HG02884 (cell line): Measurements from ENCODE around the gene BTN1A1.
"Not testable (repeated sequence)": the region's sequence is repeated elsewhere in the genome, so short reads cannot be mapped to it uniquely, and the experiment has no call there.

ENCODE experiments used
- ATAC-seq: cut with Tn5 transposase; IDR thresholded peaks from one replicate; pipeline ENCODE4 v1.9.1; 2021; ENCODE audit warnings: mild to moderate bottlenecking, moderate library complexity; ENCODE audit not compliant: unreplicated experiment

The BTN1A1 gene

DNA sequence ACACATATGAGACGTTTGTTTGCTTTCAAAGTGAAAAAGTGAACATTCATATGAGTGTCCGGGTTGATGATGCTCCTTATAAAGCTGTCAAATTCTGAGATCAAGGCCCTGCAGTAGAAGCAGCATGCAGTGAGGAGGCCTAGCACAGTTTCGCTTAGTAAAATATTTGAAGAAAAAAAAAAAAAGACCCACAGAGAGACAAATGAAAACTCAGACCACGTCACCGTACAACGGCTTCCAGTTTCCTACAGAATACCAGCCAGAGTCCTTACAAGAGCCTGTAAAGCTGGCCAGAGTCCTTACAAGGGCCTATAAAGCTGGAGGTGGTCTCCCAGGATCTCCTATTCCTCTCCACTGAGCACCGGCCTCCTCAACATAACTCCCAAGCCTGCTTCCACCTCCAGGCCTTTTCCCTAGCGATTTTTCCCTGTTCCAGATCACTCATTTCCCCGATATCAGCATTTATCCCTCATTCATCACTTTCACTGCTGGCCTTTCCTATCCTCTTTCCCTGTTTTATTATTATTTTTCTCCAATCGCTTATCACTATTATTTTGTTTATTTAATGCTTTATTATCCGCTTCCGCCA is 36.6 kb downstream of the BTN1A1 start:
- no peak for ATAC-seq

DNA sequence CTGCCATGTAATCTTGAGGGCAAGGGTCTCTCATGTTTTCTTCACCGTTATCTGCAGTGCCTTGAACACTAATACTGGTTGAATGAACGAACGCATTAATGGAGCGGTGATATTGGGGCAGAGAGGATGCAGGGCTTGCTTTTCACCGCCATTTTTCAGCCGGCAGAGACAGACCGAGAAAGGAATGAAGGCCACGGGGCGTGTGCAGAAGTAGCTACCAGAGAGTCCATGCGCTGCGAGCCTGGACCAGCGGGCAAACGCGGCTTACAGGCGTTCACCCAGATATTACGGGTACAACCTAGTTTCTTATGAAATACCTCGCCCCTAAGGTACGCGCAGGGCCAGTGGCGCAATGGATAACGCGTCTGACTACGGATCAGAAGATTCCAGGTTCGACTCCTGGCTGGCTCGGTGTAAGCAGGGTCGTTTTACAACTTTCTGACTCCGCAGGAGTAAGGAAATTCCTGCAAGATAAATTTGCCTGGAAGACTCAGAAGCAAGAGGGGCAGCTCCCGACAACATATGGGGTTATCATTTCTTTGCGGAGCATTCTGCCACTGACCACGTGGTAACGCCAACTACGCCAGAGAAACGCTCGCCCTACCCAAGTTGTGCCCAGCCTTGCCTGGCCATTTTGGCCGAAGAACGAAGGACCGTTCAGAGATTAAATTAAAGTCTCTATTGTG is 37.2 kb downstream of the BTN1A1 start:
- peak; percentile 39 for ATAC-seq

DNA sequence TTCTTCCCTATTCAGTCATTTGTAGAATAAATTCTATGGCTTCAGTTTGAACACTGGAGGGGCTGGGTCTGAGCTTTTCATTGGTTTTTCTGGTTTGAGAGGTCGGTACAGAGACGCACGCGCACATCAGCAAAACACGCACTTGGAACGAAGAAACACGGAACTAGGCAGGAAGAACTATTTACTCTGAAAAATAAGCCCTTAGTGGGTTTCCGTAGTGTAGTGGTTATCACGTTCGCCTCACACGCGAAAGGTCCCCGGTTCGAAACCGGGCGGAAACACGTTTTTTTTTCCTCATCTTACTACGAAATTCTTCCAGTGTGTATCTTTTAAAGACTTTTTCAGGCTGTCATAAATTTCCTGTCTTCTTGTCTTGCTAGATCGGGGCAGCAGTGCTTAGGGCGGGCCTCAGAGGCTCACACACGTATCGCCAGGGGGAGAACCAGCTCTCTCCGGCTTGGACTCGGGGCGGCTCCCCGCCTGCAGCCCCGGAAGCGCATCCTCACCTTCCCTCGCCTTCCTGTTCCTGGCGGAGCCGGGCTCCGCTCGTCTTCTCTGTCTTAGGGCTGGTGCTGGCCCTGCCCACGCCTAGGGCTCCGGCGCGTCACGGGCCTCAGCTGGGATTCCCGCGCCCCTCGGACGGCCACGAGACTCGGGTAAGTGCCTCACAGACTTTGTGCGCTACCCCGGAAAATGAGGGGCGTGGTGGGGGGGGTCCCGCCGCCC is 37.9 kb downstream of the BTN1A1 start, which contains the start of gene HMGN4:
HMGN4 (plus strand) TSS at position 521 of the 726 bp plus-strand sequence. CDS start 6,841 bp downstream, outside the sequence.
- peak; percentile 42 for ATAC-seq

DNA sequence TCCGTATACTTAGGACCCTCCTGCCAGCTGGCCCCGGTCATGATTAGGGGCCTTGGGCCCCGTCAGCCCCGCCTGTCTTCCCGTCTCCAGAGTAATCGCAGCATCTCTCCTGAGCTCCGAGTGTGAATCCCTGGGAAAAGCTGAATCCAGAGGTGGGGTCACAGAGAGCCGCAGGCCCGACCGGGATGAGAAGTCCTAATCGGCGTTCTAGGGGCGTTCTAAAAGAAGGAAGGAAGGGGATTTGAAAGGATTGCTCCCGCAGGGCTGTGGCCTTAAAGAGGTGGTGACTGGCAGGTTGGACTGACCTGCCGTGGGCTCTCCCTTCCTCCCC is 38.4 kb downstream of the BTN1A1 start:
- no peak for ATAC-seq

DNA sequence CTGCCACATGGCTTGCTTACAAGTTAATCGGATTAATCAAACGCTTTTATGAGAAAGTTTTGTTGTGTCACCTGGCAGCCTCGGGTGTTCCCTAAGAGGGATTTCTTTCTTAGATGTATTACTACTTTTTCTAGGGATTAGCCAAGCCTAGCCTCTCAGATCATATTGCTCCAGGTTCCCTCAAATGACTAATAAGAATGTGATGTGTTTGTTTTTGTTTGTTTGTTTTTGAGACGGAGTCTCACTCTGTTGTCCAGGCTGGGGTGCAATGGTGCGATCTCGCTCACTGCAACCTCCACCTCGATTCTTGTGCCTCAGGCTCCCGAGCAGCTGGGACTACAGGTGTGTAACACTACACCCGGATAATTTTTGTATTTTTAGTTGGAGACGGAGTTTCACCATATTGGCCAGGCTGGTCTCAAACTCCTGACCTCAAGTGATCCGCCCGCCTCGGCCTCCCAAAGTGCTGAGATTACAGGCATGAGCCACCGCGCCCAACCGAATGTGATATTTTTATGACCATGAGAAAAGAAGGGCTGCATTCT is 39.0 kb downstream of the BTN1A1 start:
- no peak for ATAC-seq

DNA sequence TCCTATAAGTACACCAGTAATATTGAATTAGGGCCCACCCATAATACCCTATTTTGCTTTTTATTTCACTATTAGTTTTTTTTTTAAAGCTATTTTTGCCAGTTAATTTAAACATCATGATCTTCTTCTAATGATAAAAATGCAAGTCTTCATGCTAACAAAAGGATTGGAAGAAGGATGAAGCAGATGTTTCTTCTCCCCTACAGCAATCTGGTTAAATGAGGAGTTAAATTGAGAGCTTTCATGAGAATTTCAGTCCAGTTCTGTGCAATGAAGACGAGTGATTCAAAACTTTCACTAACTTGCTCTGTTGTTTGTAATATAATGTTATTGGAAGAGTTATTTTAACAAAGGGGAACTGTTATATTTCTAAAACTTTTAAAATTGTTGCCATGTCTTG is 41.5 kb downstream of the BTN1A1 start:
- ATAC-seq, result no peak

DNA sequence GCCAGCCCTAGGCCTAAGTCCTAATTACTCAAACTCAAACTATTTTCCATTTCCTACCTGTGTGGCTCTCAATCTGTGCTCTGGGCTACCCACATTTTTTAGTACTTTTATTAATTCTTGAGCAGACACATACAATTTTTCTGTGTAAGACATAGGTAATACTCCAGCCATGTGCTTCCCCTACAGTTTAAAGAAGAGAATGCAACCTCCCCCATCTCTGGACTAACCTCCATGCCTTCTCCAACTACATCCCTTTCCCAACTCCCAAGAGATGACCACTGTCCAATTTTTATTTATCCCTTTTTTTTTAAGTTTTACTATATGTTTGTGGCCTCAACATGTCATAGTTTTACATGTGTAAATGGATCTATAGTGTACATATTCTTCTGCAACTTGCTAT is 43.9 kb downstream of the BTN1A1 start:
- no peak for ATAC-seq

DNA sequence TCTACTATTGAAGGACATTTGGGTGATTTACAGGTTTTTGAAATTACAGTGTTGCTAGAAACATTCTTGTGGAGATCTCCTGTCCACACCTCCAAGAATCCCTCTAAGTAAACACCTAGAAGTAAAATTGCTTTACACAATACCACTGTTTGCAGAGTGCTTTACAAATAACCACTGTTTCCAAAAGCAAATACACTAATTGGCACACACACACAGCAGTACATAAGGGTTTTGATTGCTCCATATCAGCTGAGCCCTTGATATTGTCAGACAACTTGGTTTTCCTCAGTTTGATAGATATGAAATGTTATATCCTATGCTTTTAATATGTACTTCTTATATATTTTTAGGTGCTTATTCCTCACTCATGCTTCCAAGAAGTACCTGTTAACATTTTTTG is 44.4 kb downstream of the BTN1A1 start:
- no peak for ATAC-seq

DNA sequence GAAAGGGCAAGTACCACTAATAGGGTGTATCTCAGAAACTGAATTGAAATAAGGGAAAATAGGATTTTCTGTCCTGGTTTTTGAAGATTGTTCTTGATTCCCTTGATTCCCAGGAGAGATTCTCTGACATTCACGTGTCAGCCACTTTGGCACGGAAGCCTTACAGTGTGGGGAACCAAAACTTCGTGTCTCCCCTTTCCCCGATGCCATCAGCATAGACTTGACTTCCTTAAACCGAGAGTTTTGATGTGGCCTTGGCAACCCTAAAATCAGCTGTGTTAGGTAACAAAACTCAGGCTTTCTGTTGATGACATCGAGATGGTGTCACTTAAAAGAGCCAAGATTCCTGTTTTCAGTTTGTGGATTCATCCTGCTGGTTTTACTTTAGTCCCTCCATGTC is 45.5 kb downstream of the BTN1A1 start:
- no peak for ATAC-seq

DNA sequence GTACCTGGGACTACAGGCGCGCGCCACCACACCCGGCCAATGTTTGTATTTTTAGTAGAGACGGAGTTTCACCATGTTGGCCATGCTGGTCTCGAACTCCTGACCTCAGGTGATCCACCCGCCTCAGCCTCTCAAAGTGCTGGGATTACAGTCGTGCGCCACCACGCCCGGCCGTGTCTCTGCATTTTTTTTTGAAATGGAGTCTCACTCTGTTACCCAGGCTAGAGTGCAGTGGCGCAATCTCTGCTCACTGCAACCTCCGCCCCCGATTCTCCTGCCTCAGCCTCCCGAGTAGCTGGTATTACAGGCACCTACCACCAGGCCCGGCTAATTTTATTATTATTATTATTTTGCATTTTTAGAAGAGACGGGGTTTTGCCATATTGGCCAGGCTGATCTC is 47.3 kb downstream of the BTN1A1 start:
- ATAC-seq, result not testable (repeated sequence)

DNA sequence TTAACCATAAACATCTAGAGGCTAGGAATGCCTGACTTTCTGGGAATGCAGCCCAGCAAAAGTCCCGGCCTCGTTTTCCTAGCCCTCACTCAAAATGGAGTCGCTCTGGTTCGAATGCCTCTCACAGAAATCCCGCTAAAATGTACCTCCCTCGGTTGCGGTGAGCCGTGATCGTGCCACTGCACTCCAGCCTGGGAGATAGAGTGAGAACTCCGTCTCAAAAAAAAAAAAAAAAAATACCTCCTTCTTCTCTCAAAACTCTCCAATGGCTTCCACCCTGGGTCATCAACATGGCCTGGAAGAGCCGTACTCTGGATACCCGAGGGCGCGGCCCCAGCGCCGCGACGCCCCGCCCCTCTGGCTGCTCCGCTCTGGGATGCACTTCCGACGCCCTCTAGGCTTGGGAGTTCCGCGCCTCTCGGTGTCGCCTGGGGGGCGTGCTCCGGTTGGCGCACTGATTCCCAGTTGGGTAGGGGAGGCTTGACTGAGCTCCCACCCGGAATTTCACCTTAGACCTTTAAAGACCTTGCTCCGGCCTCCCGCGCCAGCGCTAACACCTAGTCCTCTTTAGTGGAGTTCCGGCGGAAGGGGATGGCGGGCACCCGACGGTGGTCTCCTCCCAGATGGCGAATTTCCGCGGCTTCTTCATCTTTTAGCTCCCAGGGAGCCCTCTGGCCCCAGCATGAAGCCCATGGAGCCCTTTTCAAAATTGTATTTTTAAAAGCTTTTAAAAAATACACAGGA is 50.3 kb downstream of the BTN1A1 start:
- ATAC-seq, result no peak

DNA sequence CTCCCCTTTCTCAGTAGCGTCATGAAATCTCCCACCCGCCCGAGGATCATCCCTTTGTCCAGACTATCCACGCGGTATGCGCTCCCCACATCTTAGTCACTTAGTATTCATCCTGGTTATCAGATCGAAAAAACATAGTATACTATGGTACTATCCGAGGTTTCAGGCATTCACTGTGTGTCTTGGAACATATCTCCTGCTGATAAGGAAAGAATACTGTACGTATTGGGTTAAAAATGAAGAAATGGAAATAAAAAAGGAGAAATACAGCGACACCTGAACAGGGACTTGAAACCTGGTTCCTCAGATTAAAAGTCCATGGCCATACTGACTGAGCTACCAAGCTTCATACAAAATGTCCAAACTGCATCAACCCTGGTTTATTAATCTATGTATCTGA is 52.1 kb downstream of the BTN1A1 start:
- ATAC-seq, result no peak

DNA sequence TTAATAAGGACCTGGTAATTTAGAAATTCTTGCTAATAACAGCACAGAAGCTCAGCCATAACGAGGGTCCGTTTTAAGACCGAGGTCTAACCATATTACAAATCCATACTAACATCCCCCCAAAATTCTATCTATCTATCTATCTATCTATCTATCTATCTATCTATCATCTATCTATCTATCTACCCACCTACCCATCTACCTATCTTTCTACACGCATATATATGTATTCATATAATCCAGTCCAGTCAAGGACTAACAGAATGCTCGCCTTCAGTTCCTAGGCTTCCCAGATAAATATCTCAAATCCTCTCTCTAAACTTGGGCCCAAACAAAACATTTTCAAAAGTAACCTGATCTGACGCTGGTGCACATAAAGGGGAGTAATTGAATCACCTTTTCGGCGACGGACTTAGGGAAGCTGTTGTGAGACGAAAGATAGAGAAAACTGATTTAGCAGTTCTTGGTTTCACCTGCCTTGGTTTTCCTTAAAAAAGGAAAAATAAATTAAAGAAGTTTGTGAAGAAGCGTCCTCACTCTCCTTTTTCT is 52.6 kb downstream of the BTN1A1 start:
- ATAC-seq, result no peak

DNA sequence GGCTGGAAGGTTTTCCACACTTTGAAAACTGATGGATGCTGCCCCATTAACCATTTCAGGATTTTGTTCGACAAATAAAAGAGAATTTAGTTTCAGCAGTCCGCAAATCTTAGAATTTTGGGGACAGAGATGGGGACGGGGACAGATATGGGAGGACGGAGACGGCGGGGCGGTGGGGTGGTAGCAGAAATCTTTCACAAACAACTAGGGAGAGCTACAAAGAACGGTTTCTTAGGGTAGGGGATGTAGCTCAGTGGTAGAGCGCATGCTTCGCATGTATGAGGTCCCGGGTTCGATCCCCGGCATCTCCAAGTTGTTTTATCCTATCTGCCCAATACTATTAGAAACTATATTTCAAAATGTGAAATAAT is 53.1 kb downstream of the BTN1A1 start:
- ATAC-seq, result no peak

DNA sequence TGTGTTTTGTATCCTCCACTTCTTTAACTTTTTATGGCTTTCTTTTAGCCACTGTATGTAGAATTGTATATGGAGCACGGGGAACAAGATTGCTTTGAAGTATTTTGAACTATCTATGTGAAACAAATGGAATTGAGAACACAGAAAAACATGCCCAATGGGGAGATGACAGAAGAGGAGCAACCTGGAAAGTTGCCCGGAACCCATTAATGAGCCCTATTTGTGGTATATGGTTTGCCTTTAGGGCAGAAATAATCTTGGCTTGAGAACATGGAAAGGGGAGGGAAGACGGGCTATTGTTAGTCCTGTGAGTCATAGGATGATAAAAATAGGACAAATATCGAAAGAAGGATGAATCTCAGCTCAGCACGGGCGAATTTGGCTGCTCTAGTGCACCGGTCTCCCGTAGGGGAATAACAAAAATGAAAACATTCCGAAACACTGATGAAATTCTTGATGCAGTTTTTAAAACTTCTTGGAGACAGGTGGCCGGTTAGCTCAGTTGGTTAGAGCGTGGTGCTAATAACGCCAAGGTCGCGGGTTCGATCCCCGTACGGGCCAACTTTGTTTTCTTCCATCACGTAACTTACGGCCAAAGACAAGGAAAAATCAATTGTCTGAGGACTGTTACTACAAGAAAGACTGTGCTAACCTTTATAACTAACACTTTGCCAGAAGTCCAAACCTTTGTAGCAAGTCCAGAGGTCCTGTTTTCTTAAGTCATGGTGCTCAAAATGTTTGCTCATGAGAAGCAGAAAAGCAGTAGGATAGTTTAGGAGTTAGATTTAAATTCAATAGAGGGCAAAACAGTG is 53.7 kb downstream of the BTN1A1 start:
- ATAC-seq, result peak; percentile 43

DNA sequence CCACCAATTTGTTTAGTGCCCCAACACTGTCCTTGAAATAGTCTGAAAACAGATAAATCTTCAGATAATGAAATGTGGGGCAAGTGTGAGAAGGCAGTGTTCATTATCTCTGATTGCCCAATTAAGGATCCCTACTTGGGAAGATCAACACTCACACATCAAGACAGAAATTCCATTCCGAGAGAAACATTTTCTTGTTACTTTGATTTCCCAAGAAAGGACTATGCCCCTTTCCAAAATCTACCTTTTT is 54.3 kb downstream of the BTN1A1 start:
- ATAC-seq, result peak; percentile 1

DNA sequence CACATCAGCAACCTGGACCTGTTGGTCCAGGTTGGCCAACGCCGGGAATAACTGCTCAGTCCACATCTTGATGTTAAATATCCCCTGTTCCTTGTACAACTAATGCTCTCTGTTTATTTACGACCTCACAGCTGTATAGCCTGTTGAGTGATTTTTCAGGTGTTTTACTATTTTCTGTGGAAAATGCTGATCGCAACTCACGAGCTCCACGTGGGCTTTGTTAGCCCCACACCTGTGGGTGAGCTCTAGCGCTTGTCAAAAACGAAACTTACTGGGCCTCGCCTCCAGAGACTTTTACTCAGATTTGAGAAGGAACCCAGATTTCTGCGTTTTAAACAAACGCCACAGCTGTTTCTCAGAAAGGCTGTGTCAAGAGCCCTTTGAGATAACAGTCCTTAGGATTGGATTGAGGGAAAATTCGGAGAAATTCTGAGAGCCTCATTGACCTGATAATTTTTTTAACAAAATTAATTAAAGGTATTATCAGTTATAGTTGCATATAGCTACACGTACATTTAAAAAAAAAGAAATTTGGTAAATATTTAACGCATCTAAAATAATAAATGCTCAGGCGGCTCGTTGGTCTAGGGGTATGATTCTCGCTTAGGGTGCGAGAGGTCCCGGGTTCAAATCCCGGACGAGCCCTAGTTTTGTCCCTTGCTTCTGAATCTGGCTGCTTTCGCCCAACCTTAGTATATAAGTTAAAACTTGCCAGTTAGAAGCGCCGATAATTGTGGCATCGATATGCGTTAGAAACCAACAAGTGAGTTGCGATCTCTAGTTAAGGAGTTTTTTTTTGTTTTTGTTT is 54.8 kb downstream of the BTN1A1 start:
- ATAC-seq, result no peak

DNA sequence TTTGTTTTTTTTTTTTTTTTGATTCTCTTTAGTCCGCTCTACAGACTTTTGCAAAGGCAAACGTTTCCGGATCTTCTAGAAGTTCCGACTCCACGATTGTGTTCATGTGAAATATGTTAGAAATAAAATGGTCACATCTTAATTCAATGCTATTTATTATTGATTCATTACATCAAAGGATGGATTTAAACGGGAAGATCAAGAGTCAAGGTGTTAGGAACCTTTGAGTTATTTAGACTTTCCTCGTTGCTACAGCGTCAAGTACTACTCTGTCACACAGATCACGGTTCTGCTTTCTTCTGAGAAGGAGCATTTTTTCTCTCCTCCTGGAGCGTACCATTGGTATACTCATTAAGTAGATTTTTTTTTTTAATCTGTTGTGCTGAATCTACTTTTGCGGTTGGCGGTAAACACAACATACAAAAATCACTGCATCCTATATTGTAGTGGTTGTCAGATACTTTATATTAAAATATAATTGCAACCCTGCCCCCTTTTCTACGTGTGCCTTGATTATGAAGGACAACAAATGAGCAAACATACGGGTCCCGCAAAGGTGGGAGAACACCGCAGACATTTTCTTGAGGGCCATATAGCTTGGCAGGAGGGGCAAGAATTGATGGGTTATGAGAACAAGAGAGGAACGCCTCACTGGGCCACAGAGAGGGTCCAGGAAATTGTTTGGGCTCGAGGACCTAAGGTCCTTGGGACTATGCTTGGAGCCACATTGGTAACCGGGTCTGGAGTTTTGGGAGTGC is 55.6 kb downstream of the BTN1A1 start:
- no peak for ATAC-seq
